Measurements from ENCODE around the gene CCDC92B. TPM values are rescaled to one million over a fixed set of nuclear protein-coding genes. Genes with fewer than 3 reads are reported as not detected.

Gene CCDC92B
- polyA plus RNA-seq (2013, experiment 1 of 2) = 0.35 TPM
- 0.42 TPM for polyA plus RNA-seq (2013, experiment 2 of 2)

DNA sequence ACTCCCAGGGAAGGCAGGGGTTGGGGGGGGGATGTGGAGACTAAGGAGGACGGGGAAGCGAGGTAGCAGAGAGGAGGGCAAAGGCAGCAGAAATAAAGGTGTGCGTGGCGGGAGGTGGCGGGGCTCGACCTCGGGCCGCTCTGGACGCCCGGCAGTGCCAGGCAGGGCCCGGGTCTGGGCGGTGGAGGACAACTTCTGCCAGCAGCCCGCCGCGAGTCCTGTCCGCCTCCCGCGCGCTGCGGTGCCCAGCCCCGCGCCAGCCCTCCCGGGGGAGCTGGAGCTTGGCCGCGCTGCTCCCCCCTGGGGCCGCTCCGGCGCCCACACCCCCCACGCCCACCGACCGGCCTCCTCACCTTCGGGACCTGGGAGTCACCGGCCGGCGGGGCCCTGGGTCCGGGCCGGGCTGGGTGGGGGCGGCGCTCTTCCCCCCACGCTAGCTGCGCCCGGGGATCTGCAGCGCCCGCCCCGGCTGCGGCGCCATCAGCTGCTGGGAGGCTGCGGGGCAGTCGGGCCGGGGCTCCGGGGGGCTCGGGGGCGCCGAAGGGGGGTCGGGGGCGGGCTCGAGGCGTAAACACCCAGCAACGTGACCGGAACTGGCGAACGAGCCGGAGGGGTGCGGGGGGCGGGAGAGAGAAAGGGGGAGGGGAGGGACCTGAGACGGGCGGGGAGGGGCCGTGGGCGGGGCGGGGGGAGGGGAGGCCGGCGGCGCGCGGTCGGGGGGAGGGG is at the start of gene CCDC92B:
TSS of gene CCDC92B (minus strand) at position 595 of the 726 bp plus-strand sequence. CDS start 14,507 bp downstream, outside the sequence.
- Histone ChIP-seq H3K4me3 (ENCODE audit: low read length in 2 of 2) (peak within 1 kb of the TSS; percentile 7 to 73), H2BK120ac (ENCODE audit: low read depth, low read length) (peak within 1 kb of the TSS; percentile 26), H2BK5ac (ENCODE audit: low read length) (no peak within 1 kb of the TSS), H3K4me1 (ENCODE audit: control insufficient read depth in 2 of 2, insufficient read depth in 1 of 2, low read depth in 1 of 2, low read length in 2 of 2) (no peaks in the 10 kb centered on the region), H3K79me1 (ENCODE audit: low read depth, low read length) (no peaks in the 10 kb centered on the region), H3K18ac (ENCODE audit: low read length) (no peak within 1 kb of the TSS), H3K14ac (ENCODE audit: low read length) (no peak within 1 kb of the TSS), H3K23ac (ENCODE audit: low read depth, low read length, poor library complexity) (no peak within 1 kb of the TSS), H3K9me3 (replicated peaks in 1 of 2; ENCODE audit: control insufficient read depth in 2 of 2, insufficient read depth in 1 of 2, low read depth in 1 of 2, low read length in 2 of 2) (peaks cover 0 to 2% of the 10 kb centered on the region in 2 donors), H2AFZ (ENCODE audit: low read length) (peak within 1 kb of the TSS; percentile 64), H3K27me3 (ENCODE audit: control insufficient read depth in 3 of 3, insufficient read depth in 3 of 3, low read depth in 1 of 3, low read length in 3 of 3) (peaks cover 0 to 76% (median 29%) of the 10 kb centered on the region in 3 experiments), H3K27ac (replicated peaks; ENCODE audit: low read length) (no peak within 1 kb of the TSS), H4K91ac (ENCODE audit: low read depth, low read length, poor library complexity) (no peak within 1 kb of the TSS), H3K36me3 (replicated peaks in 1 of 2; ENCODE audit: control insufficient read depth in 2 of 2, insufficient read depth in 2 of 2, low read length in 2 of 2) (no peaks in the 10 kb centered on the region), H4K8ac (ENCODE audit: low read depth, low read length) (no peak within 1 kb of the TSS), H3K4ac (ENCODE audit: low read length) (no peak within 1 kb of the TSS), H3K4me2 (ENCODE audit: insufficient read depth, low read length, poor library complexity, severe bottlenecking) (peak within 1 kb of the TSS; percentile 61), H2AK5ac (ENCODE audit: low read depth, low read length) (no peak within 1 kb of the TSS), H3K9ac (ENCODE audit: low read depth, low read length, poor library complexity) (no peak within 1 kb of the TSS), H2BK15ac (ENCODE audit: low read length) (no peak within 1 kb of the TSS), H2BK12ac (ENCODE audit: low read length) (no peak within 1 kb of the TSS)
- no CpG with 5 or more reads among the region's 76 CpGs for WGBS, 2 donors (ENCODE audit: extremely low coverage in 2 of 2, insufficient read length in 2 of 2, insufficient replicate concordance in 1 of 2)
- peak; percentile 15 for DNase-seq (ENCODE audit: low spot score)

DNA sequence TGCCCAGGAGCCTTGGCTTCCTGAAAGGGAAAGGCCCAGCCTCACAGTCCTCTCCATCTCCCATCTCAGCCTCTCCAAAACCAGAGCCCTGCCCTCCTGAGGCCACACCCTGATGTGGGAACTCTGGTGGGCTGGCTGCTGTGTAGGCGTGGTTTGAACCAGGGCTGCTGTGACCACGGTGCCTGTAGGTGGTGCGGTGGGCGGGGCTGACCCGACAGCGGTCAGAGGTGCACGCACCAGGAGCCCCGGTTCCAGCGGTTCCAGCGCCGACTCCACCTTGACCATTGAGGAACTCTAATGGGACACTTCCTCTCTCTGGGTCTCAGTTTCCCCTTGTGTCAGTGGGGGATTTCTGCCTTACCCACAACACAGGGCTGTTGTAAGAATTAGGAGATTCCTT is 49.2 kb upstream of the CCDC92B start:
- Histone ChIP-seq H2AK5ac (ENCODE audit: low read depth, low read length) (no peak overlapping the region), H4K8ac (ENCODE audit: low read depth, low read length) (no peak overlapping the region), H2BK5ac (ENCODE audit: low read length) (no peak overlapping the region), H2AFZ (ENCODE audit: low read length) (no peak overlapping the region), H3K36me3 (replicated peaks in 1 of 2; ENCODE audit: control insufficient read depth in 2 of 2, insufficient read depth in 2 of 2, low read length in 2 of 2) (no peaks in the 10 kb centered on the region), H3K27me3 (ENCODE audit: control insufficient read depth in 3 of 3, insufficient read depth in 3 of 3, low read depth in 1 of 3, low read length in 3 of 3) (peaks cover 0 to 28% (median 3%) of the 10 kb centered on the region in 3 experiments), H3K4me1 (ENCODE audit: control insufficient read depth in 2 of 2, insufficient read depth in 1 of 2, low read depth in 1 of 2, low read length in 2 of 2) (peaks cover 0 to 12% of the 10 kb centered on the region in 2 donors), H3K18ac (ENCODE audit: low read length) (no peak overlapping the region), H3K27ac (replicated peaks; ENCODE audit: low read length) (no peak overlapping the region), H2BK12ac (ENCODE audit: low read length) (no peak overlapping the region), H2BK120ac (ENCODE audit: low read depth, low read length) (no peak overlapping the region), H2BK15ac (ENCODE audit: low read length) (no peak overlapping the region), H4K91ac (ENCODE audit: low read depth, low read length, poor library complexity) (no peak overlapping the region), H3K14ac (ENCODE audit: low read length) (no peak overlapping the region), H3K4ac (ENCODE audit: low read length) (no peak overlapping the region), H3K79me1 (ENCODE audit: low read depth, low read length) (peaks cover 6% of the 10 kb centered on the region), H3K23ac (ENCODE audit: low read depth, low read length, poor library complexity) (no peak overlapping the region), H3K9me3 (replicated peaks in 1 of 2; ENCODE audit: control insufficient read depth in 2 of 2, insufficient read depth in 1 of 2, low read depth in 1 of 2, low read length in 2 of 2) (peaks cover 0 to 1% of the 10 kb centered on the region in 2 donors), H3K4me3 (ENCODE audit: low read length in 2 of 2) (peak overlapping the region in 1 of 2 donors; percentile 28), H3K9ac (ENCODE audit: low read depth, low read length, poor library complexity) (no peak overlapping the region), H3K4me2 (ENCODE audit: insufficient read depth, low read length, poor library complexity, severe bottlenecking) (no peak overlapping the region)
- no peak for DNase-seq (ENCODE audit: low spot score)
- no CpG with 5 or more reads among the region's 11 CpGs for WGBS, 2 donors (ENCODE audit: extremely low coverage in 2 of 2, insufficient read length in 2 of 2, insufficient replicate concordance in 1 of 2)

- peaks cover 0 to 28% (median 3%) of the 10 kb centered on the region in 3 experiments for H3K27me3 ChIP-seq (ENCODE audit: control insufficient read depth in 3 of 3, insufficient read depth in 3 of 3, low read depth in 1 of 3, low read length in 3 of 3)
- peak overlapping the region; percentile 91 for H2BK15ac ChIP-seq (ENCODE audit: low read length)
- H2BK12ac ChIP-seq (ENCODE audit: low read length) = peak overlapping the region; percentile 58
- no peak overlapping the region for H2AFZ ChIP-seq (ENCODE audit: low read length)
- peak overlapping the region; percentile 99 for H2AK5ac ChIP-seq (ENCODE audit: low read depth, low read length)
- no peak overlapping the region for H3K9ac ChIP-seq (ENCODE audit: low read depth, low read length, poor library complexity)
- DNase-seq (ENCODE audit: low spot score) = no peak
- peaks cover 0 to 1% of the 10 kb centered on the region in 2 donors for H3K9me3 ChIP-seq (replicated peaks in 1 of 2; ENCODE audit: control insufficient read depth in 2 of 2, insufficient read depth in 1 of 2, low read depth in 1 of 2, low read length in 2 of 2)
- no peak overlapping the region for H3K4ac ChIP-seq (ENCODE audit: low read length)
- H4K8ac ChIP-seq (ENCODE audit: low read depth, low read length) = no peak overlapping the region
- H3K27ac ChIP-seq (replicated peaks; ENCODE audit: low read length) = no peak overlapping the region
- no peak overlapping the region for H3K4me2 ChIP-seq (ENCODE audit: insufficient read depth, low read length, poor library complexity, severe bottlenecking)
- H3K14ac ChIP-seq (ENCODE audit: low read length) = peak overlapping the region; percentile 6
- no peaks in the 10 kb centered on the region for H3K36me3 ChIP-seq (replicated peaks in 1 of 2; ENCODE audit: control insufficient read depth in 2 of 2, insufficient read depth in 2 of 2, low read length in 2 of 2)
- peaks cover 0 to 12% of the 10 kb centered on the region in 2 donors for H3K4me1 ChIP-seq (ENCODE audit: control insufficient read depth in 2 of 2, insufficient read depth in 1 of 2, low read depth in 1 of 2, low read length in 2 of 2)
- H3K23ac ChIP-seq (ENCODE audit: low read depth, low read length, poor library complexity) = no peak overlapping the region
- WGBS, 2 donors (ENCODE audit: extremely low coverage in 2 of 2, insufficient read length in 2 of 2, insufficient replicate concordance in 1 of 2) = no CpG with 5 or more reads among the region's 11 CpGs
- peak overlapping the region; percentile 74 for H3K18ac ChIP-seq (ENCODE audit: low read length)
- H2BK120ac ChIP-seq (ENCODE audit: low read depth, low read length) = no peak overlapping the region
- peak overlapping the region; percentile 48 for H2BK5ac ChIP-seq (ENCODE audit: low read length)
- H3K79me1 ChIP-seq (ENCODE audit: low read depth, low read length) = peaks cover 6% of the 10 kb centered on the region
- H3K4me3 ChIP-seq (ENCODE audit: low read length in 2 of 2) = no peak overlapping the region
- H4K91ac ChIP-seq (ENCODE audit: low read depth, low read length, poor library complexity) = no peak overlapping the region
Observed at GRCh38 chr17:2798188-2798587, 48.7 kb upstream of the CCDC92B start.

GRCh38 chr17:2797637-2798036 is 48.2 kb upstream of the CCDC92B start:
- no peak overlapping the region for H2AFZ ChIP-seq (ENCODE audit: low read length)
- no peak overlapping the region for H2BK120ac ChIP-seq (ENCODE audit: low read depth, low read length)
- H3K14ac ChIP-seq (ENCODE audit: low read length) = no peak overlapping the region
- H2AK5ac ChIP-seq (ENCODE audit: low read depth, low read length) = peak overlapping the region; percentile 99
- peaks cover 0 to 1% of the 10 kb centered on the region in 2 donors for H3K9me3 ChIP-seq (replicated peaks in 1 of 2; ENCODE audit: control insufficient read depth in 2 of 2, insufficient read depth in 1 of 2, low read depth in 1 of 2, low read length in 2 of 2)
- no peak overlapping the region for H4K8ac ChIP-seq (ENCODE audit: low read depth, low read length)
- no peak overlapping the region for H3K23ac ChIP-seq (ENCODE audit: low read depth, low read length, poor library complexity)
- H3K4me1 ChIP-seq (ENCODE audit: control insufficient read depth in 2 of 2, insufficient read depth in 1 of 2, low read depth in 1 of 2, low read length in 2 of 2) = peaks cover 0 to 12% of the 10 kb centered on the region in 2 donors
- H4K91ac ChIP-seq (ENCODE audit: low read depth, low read length, poor library complexity) = no peak overlapping the region
- H3K79me1 ChIP-seq (ENCODE audit: low read depth, low read length) = peaks cover 6% of the 10 kb centered on the region
- peak overlapping the region; percentile 91 for H2BK15ac ChIP-seq (ENCODE audit: low read length)
- no peak for DNase-seq (ENCODE audit: low spot score)
- H3K27ac ChIP-seq (replicated peaks; ENCODE audit: low read length) = no peak overlapping the region
- no peak overlapping the region for H3K4me2 ChIP-seq (ENCODE audit: insufficient read depth, low read length, poor library complexity, severe bottlenecking)
- H3K9ac ChIP-seq (ENCODE audit: low read depth, low read length, poor library complexity) = no peak overlapping the region
- no peaks in the 10 kb centered on the region for H3K36me3 ChIP-seq (replicated peaks in 1 of 2; ENCODE audit: control insufficient read depth in 2 of 2, insufficient read depth in 2 of 2, low read length in 2 of 2)
- H2BK12ac ChIP-seq (ENCODE audit: low read length) = peak overlapping the region; percentile 58
- H2BK5ac ChIP-seq (ENCODE audit: low read length) = peak overlapping the region; percentile 48
- H3K27me3 ChIP-seq (ENCODE audit: control insufficient read depth in 3 of 3, insufficient read depth in 3 of 3, low read depth in 1 of 3, low read length in 3 of 3) = peaks cover 0 to 28% (median 3%) of the 10 kb centered on the region in 3 experiments
- no peak overlapping the region for H3K4me3 ChIP-seq (ENCODE audit: low read length in 2 of 2)
- H3K4ac ChIP-seq (ENCODE audit: low read length) = no peak overlapping the region
- H3K18ac ChIP-seq (ENCODE audit: low read length) = peak overlapping the region; percentile 64
- no CpG with 5 or more reads among the region's 11 CpGs for WGBS, 2 donors (ENCODE audit: extremely low coverage in 2 of 2, insufficient read length in 2 of 2, insufficient replicate concordance in 1 of 2)

Measured in neuronal stem cell (in vitro differentiated cells).